ENCODE data around the gene FGD3.
"Not testable (repeated sequence)": the region's sequence is repeated elsewhere in the genome, so short reads cannot be mapped to it uniquely, and the experiment has no call there.

The FGD3 gene

DNA sequence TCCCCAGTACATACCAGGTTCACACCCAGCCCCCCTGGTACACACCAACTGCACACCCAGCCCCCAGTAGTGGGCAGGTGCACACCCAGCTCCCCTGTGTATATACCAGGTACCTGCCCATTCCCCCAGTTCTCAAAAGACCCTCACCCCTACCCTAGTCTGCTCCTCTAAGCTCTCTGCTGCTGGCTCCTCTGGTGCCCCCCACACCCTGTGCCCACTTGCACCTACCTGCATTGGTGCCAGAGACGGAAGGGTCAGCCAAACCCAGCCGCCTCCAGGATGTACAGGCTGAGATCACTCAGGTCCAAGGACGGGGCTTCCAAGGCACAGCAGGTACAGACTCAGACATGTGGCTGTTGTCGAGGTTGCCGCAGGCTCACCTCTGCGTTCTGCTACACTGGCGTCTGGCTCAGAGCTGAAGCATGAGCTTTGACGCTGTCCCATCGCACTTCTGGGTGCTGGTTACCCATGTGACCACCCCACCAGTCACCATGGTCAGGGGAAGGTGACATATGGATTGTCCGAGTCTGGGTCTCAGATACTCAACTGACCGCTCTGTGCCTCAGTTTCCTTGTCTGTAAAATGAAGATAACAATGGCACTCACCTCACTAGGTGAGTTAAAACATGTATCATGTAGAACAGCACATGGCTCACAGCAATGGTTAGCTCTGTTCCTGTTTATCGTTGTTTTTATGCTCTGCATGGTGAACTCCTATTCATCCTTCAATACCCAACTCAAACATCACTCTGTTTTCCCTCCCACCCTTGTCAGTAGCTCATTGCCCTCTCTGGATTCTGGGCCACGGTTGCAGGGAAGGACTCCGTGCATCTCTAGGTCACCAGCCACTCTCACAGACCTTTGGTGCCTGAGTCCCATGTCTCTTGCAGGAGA lies 65.9 kb downstream of the FGD3 start:
- H3K4me3 ChIP-seq (ENCODE audit: control insufficient read depth, low read depth, low read length): no peak overlapping the region
- no peak for DNase-seq (ENCODE audit: low read depth)
- TF ChIP-seq, protein P1, sequence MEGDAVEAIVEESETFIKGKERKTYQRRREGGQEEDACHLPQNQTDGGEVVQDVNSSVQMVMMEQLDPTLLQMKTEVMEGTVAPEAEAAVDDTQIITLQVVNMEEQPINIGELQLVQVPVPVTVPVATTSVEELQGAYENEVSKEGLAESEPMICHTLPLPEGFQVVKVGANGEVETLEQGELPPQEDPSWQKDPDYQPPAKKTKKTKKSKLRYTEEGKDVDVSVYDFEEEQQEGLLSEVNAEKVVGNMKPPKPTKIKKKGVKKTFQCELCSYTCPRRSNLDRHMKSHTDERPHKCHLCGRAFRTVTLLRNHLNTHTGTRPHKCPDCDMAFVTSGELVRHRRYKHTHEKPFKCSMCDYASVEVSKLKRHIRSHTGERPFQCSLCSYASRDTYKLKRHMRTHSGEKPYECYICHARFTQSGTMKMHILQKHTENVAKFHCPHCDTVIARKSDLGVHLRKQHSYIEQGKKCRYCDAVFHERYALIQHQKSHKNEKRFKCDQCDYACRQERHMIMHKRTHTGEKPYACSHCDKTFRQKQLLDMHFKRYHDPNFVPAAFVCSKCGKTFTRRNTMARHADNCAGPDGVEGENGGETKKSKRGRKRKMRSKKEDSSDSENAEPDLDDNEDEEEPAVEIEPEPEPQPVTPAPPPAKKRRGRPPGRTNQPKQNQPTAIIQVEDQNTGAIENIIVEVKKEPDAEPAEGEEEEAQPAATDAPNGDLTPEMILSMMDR (IDR thresholded peaks at IDR 0.05; ENCODE audit: control insufficient read depth, insufficient read depth, low read depth, low read length, missing control alignments): no peak

DNA sequence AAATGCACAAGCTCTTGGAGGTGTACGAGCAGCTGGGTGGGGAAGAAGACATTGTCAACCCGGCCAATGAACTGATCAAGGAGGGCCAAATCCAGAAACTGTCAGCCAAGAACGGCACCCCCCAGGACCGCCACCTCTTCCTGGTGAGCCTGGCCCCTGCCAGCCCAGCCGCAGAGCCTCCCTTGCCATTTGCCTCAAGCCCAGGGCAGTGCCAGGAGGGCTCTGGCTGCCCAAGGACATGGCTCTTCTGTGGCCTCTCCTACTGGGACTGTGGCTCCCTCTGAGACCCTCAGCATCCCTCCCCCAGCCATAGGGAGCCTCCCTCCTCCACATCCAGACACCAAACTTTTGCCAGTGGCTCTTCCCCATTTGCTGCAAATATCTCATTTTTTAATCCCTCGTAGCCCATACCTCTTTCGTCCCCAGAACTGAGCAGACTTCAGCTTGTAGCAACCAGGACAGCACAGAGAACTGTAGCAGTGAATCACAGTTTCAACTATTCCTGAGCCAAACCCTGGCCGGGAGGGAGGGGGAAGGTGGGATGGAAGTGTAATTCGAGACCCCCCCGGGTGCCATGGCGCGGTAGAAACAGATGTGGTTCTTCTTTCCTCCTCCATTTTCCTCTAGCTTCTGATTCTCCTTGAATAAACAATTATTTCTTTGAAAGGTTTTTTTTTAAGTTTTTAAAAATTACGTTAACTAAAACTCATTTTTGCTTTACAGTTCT lies 66.7 kb downstream of the FGD3 start:
- TF ChIP-seq, protein P1 (IDR thresholded peaks at IDR 0.05; ENCODE audit: control insufficient read depth, insufficient read depth, low read depth, low read length, missing control alignments): no peak
- no peak for DNase-seq (ENCODE audit: low read depth)
- no peak overlapping the region for H3K4me3 ChIP-seq (ENCODE audit: control insufficient read depth, low read depth, low read length)

DNA sequence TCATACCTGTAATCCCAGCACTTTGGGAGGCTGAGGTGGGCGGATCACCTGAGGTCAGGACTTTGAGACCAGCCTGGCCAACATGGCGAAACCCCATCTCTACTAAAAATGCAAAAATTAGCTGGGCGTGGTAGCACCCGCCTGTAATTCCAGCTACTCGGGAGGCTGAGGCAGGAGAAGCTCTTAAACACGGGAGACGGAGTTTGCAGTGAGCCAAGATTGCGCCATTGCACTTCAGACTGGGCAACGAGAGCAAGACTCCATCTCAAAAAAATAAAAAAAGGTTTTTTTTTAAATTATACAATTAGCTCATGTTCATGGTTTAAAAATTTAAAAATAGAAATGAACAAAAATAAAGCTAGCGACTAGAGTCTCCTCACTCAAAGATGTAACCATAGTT lies 67.9 kb downstream of the FGD3 start:
- DNase-seq (ENCODE audit: low read depth); H3K4me3 ChIP-seq (ENCODE audit: control insufficient read depth, low read depth, low read length): not testable (repeated sequence)

DNA sequence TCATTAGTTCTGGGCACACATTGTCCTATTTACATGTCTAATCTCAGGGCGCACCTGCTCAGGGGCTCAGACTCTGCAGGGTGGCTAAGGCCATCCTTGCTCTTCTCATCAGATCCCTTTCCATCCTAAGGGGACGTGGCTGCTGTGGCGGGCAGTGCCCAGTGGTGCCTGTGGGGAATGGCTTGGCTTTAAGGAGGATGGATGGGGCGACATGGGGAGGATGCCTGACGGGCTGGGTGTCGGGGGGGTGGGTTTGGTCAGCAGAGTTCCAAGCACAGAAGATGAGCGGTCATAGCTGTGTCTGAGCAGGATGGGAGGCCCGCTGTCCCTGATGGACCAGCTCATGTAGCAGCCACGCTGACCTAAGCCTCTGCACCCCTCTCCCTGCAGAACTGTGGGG lies 70.3 kb downstream of the FGD3 start:
- no peak for DNase-seq (ENCODE audit: low read depth)
- TF ChIP-seq, protein P1 (IDR thresholded peaks at IDR 0.05; ENCODE audit: control insufficient read depth, insufficient read depth, low read depth, low read length, missing control alignments): no peak
- H3K4me3 ChIP-seq (ENCODE audit: control insufficient read depth, low read depth, low read length): no peak overlapping the region

DNA sequence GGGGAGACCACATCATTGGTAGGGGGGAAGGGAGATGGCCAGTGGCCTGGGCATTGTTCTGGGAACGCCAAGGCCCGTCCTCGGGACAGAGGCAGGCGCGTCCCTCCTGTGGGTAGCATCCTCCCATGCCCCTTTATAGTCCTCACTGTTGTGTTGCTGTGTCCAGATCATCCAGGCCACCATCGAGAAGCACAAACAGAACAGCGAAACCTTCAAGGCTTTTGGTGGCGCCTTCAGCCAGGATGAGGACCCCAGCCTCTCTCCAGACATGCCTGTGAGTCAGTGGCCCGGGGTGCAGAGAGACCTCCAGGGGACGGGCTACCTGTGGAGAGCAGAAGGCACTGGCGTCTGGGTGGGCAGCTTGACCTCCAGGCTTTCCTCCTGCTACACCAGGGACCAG lies 72.8 kb downstream of the FGD3 start:
- TF ChIP-seq, protein P1 (IDR thresholded peaks at IDR 0.05; ENCODE audit: control insufficient read depth, insufficient read depth, low read depth, low read length, missing control alignments): no peak
- no peak overlapping the region for H3K4me3 ChIP-seq (ENCODE audit: control insufficient read depth, low read depth, low read length)
- no peak for DNase-seq (ENCODE audit: low read depth)

DNA sequence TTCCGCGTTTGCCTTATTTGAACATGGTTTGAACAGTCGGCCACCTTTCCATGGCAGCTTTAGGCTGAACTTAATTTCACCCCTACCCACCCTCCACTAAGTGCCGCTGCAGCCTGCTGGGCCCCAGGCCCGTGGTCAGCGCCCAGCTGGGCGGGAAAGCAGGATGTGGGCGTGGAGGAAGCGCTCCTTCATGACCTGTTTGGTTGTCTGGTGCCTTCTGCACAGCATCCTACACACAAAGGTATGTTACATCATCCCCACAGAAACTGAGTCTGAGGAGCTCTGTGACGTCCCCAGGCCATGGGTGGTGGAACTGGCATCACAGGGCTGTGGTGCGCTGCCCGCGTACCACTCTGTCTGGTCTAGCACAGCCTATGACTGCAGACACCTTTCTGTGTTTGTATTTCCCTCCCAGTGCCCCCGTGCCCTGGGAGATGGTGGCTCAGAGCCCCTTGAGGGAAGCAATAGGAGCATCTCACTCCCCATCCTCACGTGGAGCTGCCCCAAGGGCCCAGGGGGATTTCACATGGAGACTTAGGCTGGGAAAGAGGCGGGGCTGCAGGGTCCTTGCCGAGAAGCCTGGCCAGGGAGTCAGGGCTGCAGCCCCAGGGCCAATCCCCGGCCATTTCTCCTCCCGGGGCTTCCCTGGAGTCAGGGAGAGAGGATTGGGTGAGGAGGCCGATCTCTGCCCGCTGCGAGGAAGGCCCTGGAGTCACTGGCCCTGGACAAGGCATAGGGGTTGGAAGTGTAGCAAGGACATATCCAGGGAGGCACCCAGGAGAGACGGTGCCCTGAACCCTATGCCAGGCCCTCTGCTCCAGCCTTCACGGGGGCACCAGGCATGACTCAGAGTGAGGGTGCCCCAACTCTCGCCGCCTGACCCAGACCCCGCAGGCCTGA lies 73.7 kb downstream of the FGD3 start:
- no peak for DNase-seq (ENCODE audit: low read depth)
- H3K4me3 ChIP-seq (ENCODE audit: control insufficient read depth, low read depth, low read length): no peak overlapping the region
- TF ChIP-seq, protein P1 (IDR thresholded peaks at IDR 0.05; ENCODE audit: control insufficient read depth, insufficient read depth, low read depth, low read length, missing control alignments): no peak
